ENCODE measurements around the gene SDC3.

The SDC3 gene

GRCh38 chr1:30840904-30841598 is 67.5 kb downstream of the SDC3 start:
- no peak for TF ChIP-seq CTCF (conservative IDR thresholded peaks at IDR 0.05; ENCODE audit: control insufficient read depth, insufficient read depth, low read depth, low read length)
- H3K4me3 ChIP-seq (ENCODE audit: control insufficient read depth, low read depth, low read length): no peak overlapping the region
- DNase-seq (ENCODE audit: low read depth): no peak

- no peak for TF ChIP-seq CTCF (conservative IDR thresholded peaks at IDR 0.05; ENCODE audit: control insufficient read depth, insufficient read depth, low read depth, low read length)
- no peak for DNase-seq (ENCODE audit: low read depth)
- H3K4me3 ChIP-seq (ENCODE audit: control insufficient read depth, low read depth, low read length): no peak overlapping the region
Measured at GRCh38 chr1:30839827-30840359, 68.7 kb downstream of the SDC3 start.

GRCh38 chr1:30838996-30839395 is 69.6 kb downstream of the SDC3 start:
- no peak for DNase-seq (ENCODE audit: low read depth)
- TF ChIP-seq CTCF (conservative IDR thresholded peaks at IDR 0.05; ENCODE audit: control insufficient read depth, insufficient read depth, low read depth, low read length): no peak
- H3K4me3 ChIP-seq (ENCODE audit: control insufficient read depth, low read depth, low read length): no peak overlapping the region

- H3K4me3 ChIP-seq (ENCODE audit: control insufficient read depth, low read depth, low read length): no peak overlapping the region
- DNase-seq (ENCODE audit: low read depth): no peak
- TF ChIP-seq CTCF (conservative IDR thresholded peaks at IDR 0.05; ENCODE audit: control insufficient read depth, insufficient read depth, low read depth, low read length): no peak
Measured at GRCh38 chr1:30837653-30838052, 70.9 kb downstream of the SDC3 start.

- TF ChIP-seq CTCF (conservative IDR thresholded peaks at IDR 0.05; ENCODE audit: control insufficient read depth, insufficient read depth, low read depth, low read length): no peak
- no peak for DNase-seq (ENCODE audit: low read depth)
- H3K4me3 ChIP-seq (ENCODE audit: control insufficient read depth, low read depth, low read length): no peak overlapping the region
Measured at GRCh38 chr1:30834253-30834652, 74.3 kb downstream of the SDC3 start.

GRCh38 chr1:30830537-30830936 is 78.0 kb downstream of the SDC3 start:
- no peak for DNase-seq (ENCODE audit: low read depth)
- no peak for TF ChIP-seq CTCF (conservative IDR thresholded peaks at IDR 0.05; ENCODE audit: control insufficient read depth, insufficient read depth, low read depth, low read length)

More at GRCh38 chr1:30830537-30830936, 78.0 kb downstream of the SDC3 start:
- no peak overlapping the region for H3K4me3 ChIP-seq (ENCODE audit: control insufficient read depth, low read depth, low read length)
